A673 (cell line): Measurements from ENCODE around the gene RNF220.

Experiments
- EZH2 ChIP-seq: fragments of 200-600 bp; sonication (generic); IDR thresholded peaks from 2 replicates; pipeline ENCODE4 v1.6.1; 2017; ENCODE audit warnings: borderline replicate concordance, low read depth, mild to moderate bottlenecking, mixed read lengths, antibody characterized with exemption, low read length; ENCODE audit not compliant: poor library complexity, severe bottlenecking
- TF ChIP-seq, protein P1 (sequence below): fragments of 300-800, 200-600 bp; sonication (generic); conservative IDR thresholded peaks from 2 replicates; pipeline ENCODE4 v1.5.1; 2017; ENCODE audit warnings: low read depth, mild to moderate bottlenecking, antibody characterized with exemption, low read length, moderate library complexity, mixed read lengths

DNA sequence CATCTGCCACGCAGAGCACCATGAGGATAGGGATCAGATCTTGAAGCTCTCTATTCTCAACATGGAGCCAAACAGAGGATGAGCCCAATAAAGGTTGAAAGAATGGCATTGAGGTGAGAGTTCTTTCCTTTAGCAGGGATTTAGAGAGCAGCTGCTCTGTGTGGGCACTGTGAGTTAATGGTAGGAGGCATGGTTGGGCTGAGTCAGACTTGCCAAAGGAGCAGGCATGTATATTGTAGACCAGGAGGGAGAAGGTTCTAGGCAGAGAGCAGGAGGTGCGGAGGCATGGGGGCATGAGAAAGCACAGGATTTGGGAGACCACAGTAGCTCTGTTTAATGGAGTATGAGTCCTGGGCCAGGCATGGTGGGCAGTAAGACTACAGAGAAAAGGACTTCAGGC lies 237.2 kb downstream of the RNF220 start:
- TF ChIP-seq EZH2, result no peak
- TF ChIP-seq, protein P1, sequence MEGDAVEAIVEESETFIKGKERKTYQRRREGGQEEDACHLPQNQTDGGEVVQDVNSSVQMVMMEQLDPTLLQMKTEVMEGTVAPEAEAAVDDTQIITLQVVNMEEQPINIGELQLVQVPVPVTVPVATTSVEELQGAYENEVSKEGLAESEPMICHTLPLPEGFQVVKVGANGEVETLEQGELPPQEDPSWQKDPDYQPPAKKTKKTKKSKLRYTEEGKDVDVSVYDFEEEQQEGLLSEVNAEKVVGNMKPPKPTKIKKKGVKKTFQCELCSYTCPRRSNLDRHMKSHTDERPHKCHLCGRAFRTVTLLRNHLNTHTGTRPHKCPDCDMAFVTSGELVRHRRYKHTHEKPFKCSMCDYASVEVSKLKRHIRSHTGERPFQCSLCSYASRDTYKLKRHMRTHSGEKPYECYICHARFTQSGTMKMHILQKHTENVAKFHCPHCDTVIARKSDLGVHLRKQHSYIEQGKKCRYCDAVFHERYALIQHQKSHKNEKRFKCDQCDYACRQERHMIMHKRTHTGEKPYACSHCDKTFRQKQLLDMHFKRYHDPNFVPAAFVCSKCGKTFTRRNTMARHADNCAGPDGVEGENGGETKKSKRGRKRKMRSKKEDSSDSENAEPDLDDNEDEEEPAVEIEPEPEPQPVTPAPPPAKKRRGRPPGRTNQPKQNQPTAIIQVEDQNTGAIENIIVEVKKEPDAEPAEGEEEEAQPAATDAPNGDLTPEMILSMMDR, result no peak
